Heart left ventricle (tissue), 16 donors: ENCODE results near the gene RELCH. TPM values are rescaled to one million over a fixed set of nuclear protein-coding genes. Genes with fewer than 3 reads are reported as not detected.

Experiments
- ATAC-seq, 4 donors: fragments of 200-7000 bp; cut with Tn5 transposase; one replicate each; pipeline ENCODE4 v1.9.1; 2020 to 2022; ENCODE audit warnings: moderate library complexity in 4 of 4, mild to moderate bottlenecking in 3 of 4, moderate number of reproducible peaks in 1 of 4
- DNase-seq, 5 donors: peaks; one replicate each; pipeline ENCODE4 v3.0.0-alpha.2; 2020
- H3K27ac ChIP-seq, 12 donors: fragments of 200-600 bp; sonication (generic) in 4 of 12; one replicate each; pipeline versions ENCODE4 v1.5.0 to v1.8.0; 2016 to 2022; ENCODE audit warnings: mild to moderate bottlenecking in 2 of 12
- H3K27me3 ChIP-seq, 9 donors: fragments of 200-600 bp; sonication (generic) in 2 of 9; one replicate each; pipeline versions ENCODE4 v1.5.1 to v1.8.0; 2016 to 2022; ENCODE audit warnings: mild to moderate bottlenecking in 3 of 9
- H3K36me3 ChIP-seq, 9 donors: fragments of 200-600 bp; sonication (generic) in 2 of 9; one replicate each; pipeline versions ENCODE4 v1.5.0 to v1.8.0; 2018 to 2022; ENCODE audit warnings: mild to moderate bottlenecking in 2 of 9
- H3K4me1 ChIP-seq, 12 donors: fragments of 200-600 bp; sonication (generic) in 4 of 12; one replicate each; pipeline versions ENCODE4 v1.5.0 to v1.8.0; 2016 to 2022; ENCODE audit warnings: mild to moderate bottlenecking in 3 of 12
- H3K4me3 ChIP-seq, 12 donors: fragments of 200-600 bp; sonication (generic) in 4 of 12; one replicate each; pipeline versions ENCODE4 v1.5.0 to v1.8.0; 2017 to 2022; ENCODE audit warnings: mild to moderate bottlenecking in 9 of 12, moderate library complexity in 4 of 12
- H3K9me3 ChIP-seq, 12 donors: fragments of 200-600 bp; sonication (generic) in 4 of 12; one replicate each; pipeline versions ENCODE4 v1.5.0 to v1.8.0; 2016 to 2022; ENCODE audit warnings: mild to moderate bottlenecking in 1 of 12
- POLR2A ChIP-seq, 2 donors: fragments of 450-650 bp; IDR thresholded peaks; one replicate each; pipeline ENCODE4 v1.6.1; 2017; ENCODE audit warnings: antibody characterized with exemption in 2 of 2, mild to moderate bottlenecking in 2 of 2, moderate library complexity in 2 of 2
- WGBS, 4 donors: extraction: QIAGEN DNeasy Blood & Tissue Kit in 2 of 4; methylation state at CpG; one replicate each; pipeline versions ENCODE4 v1.1.5 to v1.1.7; 2013 to 2018; 5-methylcytosine and 5-hydroxymethylcytosine counted together
- intact Hi-C, 10 donors: fragments of 100-400 bp; cut with DNase I; formaldehyde crosslinking; loops; one replicate each; pipeline versions ENCODE4 v1.11.1 to v1.14.2; 2022
- polyA plus RNA-seq, 2 donors: library from polyadenylated mRNA; stranded (reverse); fragments of 200-250 nt; gene quantifications; one replicate each; pipeline ENCODE4 v1.2.3, GENCODE V29; 2013
- total RNA-seq, 9 donors: library from RNA; depleted of rRNA in 2 of 9; stranded (reverse); fragments of >200 nt in 2 of 9; fragmentation: NEBNext Ultra II Directional in 3 of 9; extraction: Animal tissue kit (Norgen Biotek cat#: 25700) in 3 of 9; gene quantifications; one replicate each; pipeline versions ENCODE4 v1.1.0 to v1.2.4, GENCODE V29; 2016 to 2023
- TF ChIP-seq, protein P1 (sequence below), 12 donors: fragments of 200-600 bp; sonication (generic) in 4 of 12; IDR thresholded peaks; one replicate each; pipeline versions ENCODE4 v1.5.0 to v1.8.0; 2018 to 2022; ENCODE audit warnings: antibody characterized with exemption in 12 of 12, mild to moderate bottlenecking in 5 of 12
- donor health status: ischemic (EF 13 %, LVEDD 7.1; RV severe dilation, severe dysfunction).
- donor health status: healthy with polysubstance abuse.
- donor health status: DM: no; HTN: yes; CAD: no.
- donor health status: DM: no; HTN: no; CAD: no.
- donor health status: ischemic (EF 25% LVEDD 6.9; RV normal size, moderate dysfunction).
- donor health status: ischemic (EF 25% LVEDD 5.7; RV mildly dilated, moderate dysfunction).
- donor health status: healthy.
- donor health status: DM: yes; HTN: yes; CAD: no.
- donor health status: ischemic (EF 35%, LVEDD 5.7; RV mildly dilated, moderate dysfunction).
- donor health status: nonischemic (EF 11% LVEDD 7.7; RV severe dilation, severe dysfunction).
- donor health status: DM: yes; HTN: yes; CAD: no.
- donor health status: PGD.
- donor health status: ischemic (EF 29% LVEDD 5.4; RV normal size, mild dysfunction).
- donor health status: nonischemic (EF 23%, LVEDD 6.1; RV moderate dilation, normal function).

The RELCH gene
- total and polyA plus RNA-seq, 11 donors: 7.4 to 24.8 (median 14.3) TPM

DNA sequence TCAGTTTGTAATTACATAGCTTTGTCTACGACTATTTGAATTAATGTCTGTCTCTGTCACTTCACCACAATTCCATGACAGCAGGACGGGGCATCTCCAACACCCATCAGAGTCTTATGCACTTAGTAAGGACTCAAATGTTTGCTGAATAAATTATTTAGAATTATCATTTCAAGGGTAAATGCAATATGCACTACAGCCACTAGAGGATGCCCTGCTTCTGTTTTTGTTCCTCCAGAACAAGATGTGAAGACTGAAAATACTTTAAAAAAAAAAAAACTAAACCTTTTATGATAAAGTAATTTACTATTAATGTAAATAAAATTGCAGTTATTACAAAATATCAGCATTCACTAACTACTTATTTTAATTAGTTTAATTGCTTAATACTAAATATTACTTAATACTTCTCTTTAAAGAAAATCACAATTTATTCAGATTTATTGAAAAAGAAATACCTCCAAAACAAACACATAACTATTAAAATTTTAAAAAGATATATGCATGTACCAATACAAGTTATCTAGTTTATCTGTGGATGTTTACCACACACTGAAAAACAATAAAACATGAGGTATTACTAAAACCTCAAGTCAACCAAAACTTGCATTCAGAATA lies 3.4 kb upstream of the RELCH start:
- 5 to 14% (median 8%) methylated on average over 2 of the region's 2 CpGs for WGBS, 4 donors
- DNase-seq (peak in 1 of 5 donors; percentile 10), ATAC-seq (no peak)
- H3K4me3 ChIP-seq: no peak overlapping the region
- peaks cover 0 to 3% (median 0%) of the 10 kb centered on the region in 9 donors for H3K36me3 ChIP-seq
- intact Hi-C loops: loop anchor here in 7 of 10 donors (1.0 to 10.0 kb wide), 8 partner anchors 63 to 531 kb away; partner anchors contain the start of gene PHLPP1 (in 2 of the 7)
- H3K27me3 ChIP-seq: no peaks in the 10 kb centered on the region
- H3K4me1 ChIP-seq: peaks cover 0 to 26% (median 13%) of the 10 kb centered on the region in 12 donors
- TF ChIP-seq POLR2A (IDR thresholded peaks at IDR 0.05): no peak
- TF ChIP-seq, protein P1, sequence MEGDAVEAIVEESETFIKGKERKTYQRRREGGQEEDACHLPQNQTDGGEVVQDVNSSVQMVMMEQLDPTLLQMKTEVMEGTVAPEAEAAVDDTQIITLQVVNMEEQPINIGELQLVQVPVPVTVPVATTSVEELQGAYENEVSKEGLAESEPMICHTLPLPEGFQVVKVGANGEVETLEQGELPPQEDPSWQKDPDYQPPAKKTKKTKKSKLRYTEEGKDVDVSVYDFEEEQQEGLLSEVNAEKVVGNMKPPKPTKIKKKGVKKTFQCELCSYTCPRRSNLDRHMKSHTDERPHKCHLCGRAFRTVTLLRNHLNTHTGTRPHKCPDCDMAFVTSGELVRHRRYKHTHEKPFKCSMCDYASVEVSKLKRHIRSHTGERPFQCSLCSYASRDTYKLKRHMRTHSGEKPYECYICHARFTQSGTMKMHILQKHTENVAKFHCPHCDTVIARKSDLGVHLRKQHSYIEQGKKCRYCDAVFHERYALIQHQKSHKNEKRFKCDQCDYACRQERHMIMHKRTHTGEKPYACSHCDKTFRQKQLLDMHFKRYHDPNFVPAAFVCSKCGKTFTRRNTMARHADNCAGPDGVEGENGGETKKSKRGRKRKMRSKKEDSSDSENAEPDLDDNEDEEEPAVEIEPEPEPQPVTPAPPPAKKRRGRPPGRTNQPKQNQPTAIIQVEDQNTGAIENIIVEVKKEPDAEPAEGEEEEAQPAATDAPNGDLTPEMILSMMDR (IDR thresholded peaks at IDR 0.05): peak; percentile 89 to 99 (median 94)
- no peaks in the 10 kb centered on the region for H3K9me3 ChIP-seq
- no peak overlapping the region for H3K27ac ChIP-seq

DNA sequence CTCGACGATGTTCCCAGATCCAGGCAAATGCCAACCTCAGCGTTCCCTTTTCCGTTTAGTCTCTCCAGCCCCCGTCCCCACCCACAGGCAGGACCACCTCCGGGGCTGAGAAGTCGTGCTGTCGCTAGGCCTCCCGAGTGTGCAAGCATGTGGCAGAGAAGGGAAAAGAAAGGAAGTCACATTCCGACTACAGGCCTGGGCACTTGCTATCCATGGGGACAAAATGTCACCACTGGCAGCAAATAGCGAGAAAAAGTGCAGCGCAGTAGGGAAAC lies 619 bp upstream of the RELCH start:
- DNase-seq (no peak), ATAC-seq (peak; percentile 19 to 22 (median 20))
- peak overlapping the region; percentile 37 to 84 (median 80) for H3K27ac ChIP-seq
- TF ChIP-seq, protein P1 (IDR thresholded peaks at IDR 0.05): no peak
- no peak for TF ChIP-seq POLR2A (IDR thresholded peaks at IDR 0.05)
- H3K4me1 ChIP-seq: peaks cover 0 to 51% (median 35%) of the 10 kb centered on the region in 12 donors
- H3K27me3 ChIP-seq: no peaks in the 10 kb centered on the region
- WGBS, 4 donors: 0 to 1% (median 1%) methylated on average over 9 to 12 of the region's 12 CpGs
- H3K9me3 ChIP-seq: no peaks in the 10 kb centered on the region
- peak overlapping the region; percentile 38 to 100 (median 90) for H3K4me3 ChIP-seq
- intact Hi-C loops: loop anchor here in 8 of 10 donors (2.0 to 10.0 kb wide), 8 partner anchors 61 to 1181 kb away; partner anchors contain the start of genes PHLPP1 (in 2 of the 8), KDSR (in 1 of the 8) and ZCCHC2 (in 1 of the 8)
- no peaks in the 10 kb centered on the region for H3K36me3 ChIP-seq

DNA sequence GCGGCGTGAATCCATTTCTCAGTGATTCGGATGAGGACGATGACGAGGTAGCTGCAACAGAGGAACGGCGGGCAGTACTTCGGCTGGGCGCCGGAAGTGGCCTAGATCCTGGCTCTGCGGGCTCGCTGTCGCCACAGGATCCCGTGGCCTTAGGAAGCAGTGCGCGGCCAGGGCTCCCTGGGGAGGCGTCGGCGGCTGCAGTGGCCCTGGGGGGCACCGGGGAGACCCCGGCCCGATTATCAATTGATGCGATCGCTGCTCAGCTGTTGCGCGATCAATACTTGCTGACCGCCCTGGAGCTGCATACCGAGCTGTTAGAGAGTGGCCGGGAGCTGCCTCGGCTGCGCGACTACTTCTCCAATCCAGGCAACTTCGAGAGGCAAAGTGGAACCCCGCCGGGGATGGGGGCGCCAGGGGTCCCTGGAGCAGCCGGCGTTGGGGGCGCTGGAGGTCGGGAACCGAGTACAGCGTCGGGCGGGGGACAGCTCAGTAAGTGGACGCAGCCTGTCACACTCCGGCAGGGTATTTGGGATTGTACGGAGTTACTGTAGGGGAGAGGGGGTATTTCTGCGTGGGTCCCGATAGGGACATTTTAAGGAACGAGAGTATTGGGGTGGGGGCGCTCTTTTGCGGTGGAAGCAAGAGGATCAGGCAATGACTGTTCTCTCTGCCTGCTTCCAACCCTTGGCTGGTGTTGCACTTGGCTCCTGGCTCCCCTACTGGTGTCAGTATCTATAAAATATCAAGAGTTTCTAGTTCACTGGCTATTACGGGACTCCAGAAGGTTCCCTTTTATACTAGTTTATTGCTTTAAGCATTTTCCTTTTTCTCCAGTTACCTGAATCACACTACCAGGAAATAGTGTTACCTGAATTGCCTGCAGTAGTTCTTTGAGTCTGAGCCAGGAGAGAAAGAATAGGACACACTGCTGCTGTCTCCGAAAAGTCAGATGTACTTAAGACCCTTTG lies 772 bp downstream of the RELCH start:
- ATAC-seq: peak in 3 of 4 donors; percentile 15 to 31 (median 30)
- peak overlapping the region; percentile 10 to 87 (median 78) for H3K27ac ChIP-seq
- peaks cover 0 to 7% (median 0%) of the 10 kb centered on the region in 12 donors for H3K9me3 ChIP-seq
- intact Hi-C loops: loop anchor here in 8 of 10 donors (2.0 to 10.0 kb wide), 8 partner anchors 59 to 1179 kb away; partner anchors contain the start of genes PHLPP1 (in 2 of the 8), KDSR (in 1 of the 8) and ZCCHC2 (in 1 of the 8)
- DNase-seq: peak in 4 of 5 donors; percentile 12 to 68 (median 28)
- no peak for TF ChIP-seq POLR2A (IDR thresholded peaks at IDR 0.05)
- TF ChIP-seq, protein P1 (IDR thresholded peaks at IDR 0.05): no peak
- 0 to 1% (median 1%) methylated on average over 26 to 54 of the region's 54 CpGs for WGBS, 4 donors
- H3K4me1 ChIP-seq: peaks cover 0 to 52% (median 35%) of the 10 kb centered on the region in 12 donors
- H3K4me3 ChIP-seq: peak overlapping the region; percentile 66 to 100 (median 90)
- H3K27me3 ChIP-seq: no peaks in the 10 kb centered on the region
- no peaks in the 10 kb centered on the region for H3K36me3 ChIP-seq
